ENCODE measurements around the gene RAVER1. TPM values are rescaled to one million over a fixed set of nuclear protein-coding genes. Genes with fewer than 3 reads are reported as not detected.

The RAVER1 gene
- total RNA-seq, 1 experiment from 2014 or later: 62.4 TPM

GRCh38 chr19:10270616-10271394, 62.5 kb downstream of the RAVER1 start, which contains the start of gene ICAM1:
Gene ICAM1 (plus strand): TSS chr19:10271120. CDS start chr19:10271160, 40 bp downstream.
- ChIA-PET POLR2A (ENCODE audit: unreplicated experiment) (interaction anchor here (0.5 to 1.5 kb wide), 6 partner anchors 21 to 156 kb away, joined by 4 to 15 read pairs (median 6); partner anchors contain the start of gene TYK2), CTCF (interaction anchor here (0.6 to 3.2 kb wide), 8 partner anchors 11 to 146 kb away, joined by 3 to 62 read pairs (median 8); partner anchors contain the start of gene RAVER1)
- TF ChIP-seq EZH2phosphoT487 (IDR thresholded peaks at IDR 0.05; ENCODE audit: borderline replicate concordance, low read length): no peak
- TF ChIP-seq CTCF (conservative IDR thresholded peaks at IDR 0.05; ENCODE audit: low read depth, low read length): no peak
- no peak for TF ChIP-seq EZH2 (IDR thresholded peaks at IDR 0.05; ENCODE audit: low read length, unreplicated experiment)
- intact Hi-C loops (cut with micrococcal nuclease): no loop called here
- Histone ChIP-seq H3K27me3 (ENCODE audit: low read length) (no peaks in the 10 kb centered on the region), H3K4me3 (ENCODE audit: low read length) (peak within 1 kb of the TSS; percentile 64), H3K4me2 (ENCODE audit: low read length) (peak within 1 kb of the TSS; percentile 92), H3K9me2 (replicated peaks; ENCODE audit: low read length) (no peaks in the 10 kb centered on the region), H3K9me3 (ENCODE audit: low read length) (no peaks in the 10 kb centered on the region), H2AFZ (ENCODE audit: low read length) (peak within 1 kb of the TSS; percentile 93), H3K27ac (ENCODE audit: low read length) (no peak within 1 kb of the TSS), H3K36me3 (ENCODE audit: low read depth, low read length) (no peaks in the 10 kb centered on the region), H3K4me1 (ENCODE audit: insufficient read depth, low read length) (peaks cover 23% of the 10 kb centered on the region), H3K9ac (ENCODE audit: low read length) (peak within 1 kb of the TSS; percentile 44), H3K79me2 (ENCODE audit: low read length) (no peaks in the 10 kb centered on the region), H3F3A (ENCODE audit: low read length, unreplicated experiment) (no peaks in the 10 kb centered on the region), H4K20me1 (ENCODE audit: low read length) (no peaks in the 10 kb centered on the region)
- peak; percentile 70 for ATAC-seq
- TSS peak; percentile 99 for BruUV-seq (replicated peaks)
- DNase-seq: peak; percentile 70

- TF ChIP-seq CTCF (conservative IDR thresholded peaks at IDR 0.05; ENCODE audit: low read depth, low read length) (no peak), EZH2phosphoT487 (IDR thresholded peaks at IDR 0.05; ENCODE audit: borderline replicate concordance, low read length) (no peak)
- H3K9ac ChIP-seq (ENCODE audit: low read length): peak overlapping the region; percentile 44
- intact Hi-C loops (cut with micrococcal nuclease): no loop called here
- CTCF ChIA-PET: interaction anchor here (0.8 to 3.2 kb wide), 6 partner anchors 10 to 121 kb away, joined by 3 to 62 read pairs (median 14); partner anchors contain the start of gene RAVER1
- no peaks in the 10 kb centered on the region for H3K27me3 ChIP-seq (ENCODE audit: low read length)
- no peaks in the 10 kb centered on the region for H3K9me2 ChIP-seq (replicated peaks; ENCODE audit: low read length)
- peak overlapping the region; percentile 64 for H3K4me3 ChIP-seq (ENCODE audit: low read length)
- H2AFZ ChIP-seq (ENCODE audit: low read length): peak overlapping the region; percentile 93
- peaks cover 23% of the 10 kb centered on the region for H3K4me1 ChIP-seq (ENCODE audit: insufficient read depth, low read length)
- BruUV-seq (replicated peaks): no TSS peak
- no peaks in the 10 kb centered on the region for H3K36me3 ChIP-seq (ENCODE audit: low read depth, low read length)
- no peaks in the 10 kb centered on the region for H3K79me2 ChIP-seq (ENCODE audit: low read length)
- no peak for DNase-seq
- no peaks in the 10 kb centered on the region for H3K9me3 ChIP-seq (ENCODE audit: low read length)
- H4K20me1 ChIP-seq (ENCODE audit: low read length): no peaks in the 10 kb centered on the region
- H3K4me2 ChIP-seq (ENCODE audit: low read length): peak overlapping the region; percentile 92
- POLR2A ChIA-PET (ENCODE audit: unreplicated experiment): interaction anchor here (0.7 to 1.5 kb wide), 3 partner anchors 22 to 156 kb away, joined by 4 to 9 read pairs (median 6); no protein-coding TSS in a partner anchor
- no peak overlapping the region for H3K27ac ChIP-seq (ENCODE audit: low read length)
- no peaks in the 10 kb centered on the region for H3F3A ChIP-seq (ENCODE audit: low read length, unreplicated experiment)
- peak; percentile 54 for ATAC-seq
These were observed 63.1 kb downstream of the RAVER1 start for GRCh38 chr19:10270180-10270615.
